HepG2 (cell line): ENCODE measurements around the gene EMID1. TPM values are rescaled to one million over a fixed set of nuclear protein-coding genes. Genes with fewer than 3 reads are reported as not detected.
A peak's percentile ranks its signal among the peaks of the same experiment; 100 is the strongest.

Source experiments
- EED ChIP-seq: sonication (generic); formaldehyde crosslinking; IDR thresholded peaks from 2 replicates; pipeline ENCODE4 v1.5.0; 2020; ENCODE audit warnings: mild to moderate bottlenecking, missing genetic modification reagents
- FOXK1 ChIP-seq: sonication (generic); formaldehyde crosslinking; IDR thresholded peaks from 2 replicates; pipeline ENCODE4 v1.4.0; 2020; ENCODE audit warnings: low read depth, missing genetic modification reagents, borderline replicate concordance
- FOXM1 ChIP-seq: sonication (generic); formaldehyde crosslinking; IDR thresholded peaks from 2 replicates; pipeline ENCODE4 v1.5.0; 2020; ENCODE audit warnings: missing genetic modification reagents
- KLF16 ChIP-seq, 2 experiments: sonication (generic) in 1 of 2; formaldehyde crosslinking in 1 of 2; IDR thresholded peaks; 2 replicates each; pipeline versions ENCODE4 v1.6.1 to v1.8.0; 2016 to 2023; ENCODE audit warnings: missing genetic modification reagents in 2 of 2, missing compliant biosample characterization in 1 of 2
- MLLT10 ChIP-seq: sonication (generic); formaldehyde crosslinking; IDR thresholded peaks from 2 replicates; pipeline ENCODE4 v1.4.0; 2020; ENCODE audit warnings: missing genetic modification reagents
- NRL ChIP-seq: sonication (generic); formaldehyde crosslinking; IDR thresholded peaks from 2 replicates; pipeline ENCODE4 v1.5.0; 2020; ENCODE audit warnings: missing genetic modification reagents, mild to moderate bottlenecking, moderate library complexity, borderline replicate concordance
- PRDM10 ChIP-seq: sonication (generic); formaldehyde crosslinking; IDR thresholded peaks from 2 replicates; pipeline ENCODE4 v1.4.0; 2020; ENCODE audit warnings: low read depth, missing genetic modification reagents
- RAD21 ChIP-seq: fragments of 450-650 bp; formaldehyde crosslinking; IDR thresholded peaks from 2 replicates; pipeline ENCODE4 v1.5.0; 2020; ENCODE audit warnings: mild to moderate bottlenecking
- RXRB ChIP-seq: IDR thresholded peaks from 2 replicates; pipeline ENCODE4 v1.6.1; 2016; ENCODE audit warnings: borderline replicate concordance, missing genetic modification reagents, missing compliant biosample characterization
- SYNCRIP ChIP-seq: fragments of 200-400 bp; formaldehyde crosslinking; IDR thresholded peaks from 2 replicates; pipeline ENCODE4 v1.6.1; 2018; ENCODE audit warnings: mild to moderate bottlenecking, low read depth, low read length; ENCODE audit not compliant: insufficient read depth
- TERF1 ChIP-seq: sonication (generic); formaldehyde crosslinking; IDR thresholded peaks from 2 replicates; pipeline ENCODE4 v1.8.0; 2022; ENCODE audit warnings: mild to moderate bottlenecking, missing genetic modification reagents, moderate library complexity
- TOE1 ChIP-seq: sonication (generic); formaldehyde crosslinking; IDR thresholded peaks from 2 replicates; pipeline ENCODE4 v1.4.0; 2020; ENCODE audit warnings: mild to moderate bottlenecking, missing genetic modification reagents
- ZBTB26 ChIP-seq: IDR thresholded peaks from 2 replicates; pipeline ENCODE4 v1.6.1; 2016; ENCODE audit warnings: missing compliant biosample characterization, missing genetic modification reagents, borderline replicate concordance
- ZBTB38 ChIP-seq: sonication (generic); formaldehyde crosslinking; IDR thresholded peaks from 2 replicates; pipeline ENCODE4 v1.5.1; 2020; ENCODE audit warnings: mild to moderate bottlenecking, missing genetic modification reagents
- ZBTB44 ChIP-seq: sonication (generic); formaldehyde crosslinking; IDR thresholded peaks from 2 replicates; pipeline ENCODE4 v1.4.0; 2020; ENCODE audit warnings: missing genetic modification reagents
- ZNF160 ChIP-seq: sonication (generic); formaldehyde crosslinking; IDR thresholded peaks from 2 replicates; pipeline ENCODE4 v1.8.0; 2022; ENCODE audit warnings: mild to moderate bottlenecking, inconsistent platforms, missing genetic modification reagents
- ZNF501 ChIP-seq: sonication (generic); formaldehyde crosslinking; IDR thresholded peaks from 2 replicates; pipeline ENCODE4 v1.5.1; 2020; ENCODE audit warnings: mild to moderate bottlenecking, moderate library complexity, missing genetic modification reagents
- ZNF569 ChIP-seq: sonication (generic); formaldehyde crosslinking; IDR thresholded peaks from 2 replicates; pipeline ENCODE4 v1.5.0; 2020; ENCODE audit warnings: mild to moderate bottlenecking, missing genetic modification reagents, moderate library complexity, borderline replicate concordance
- ZNF704 ChIP-seq: sonication (generic); formaldehyde crosslinking; IDR thresholded peaks from 2 replicates; pipeline ENCODE4 v1.8.1; 2023; ENCODE audit warnings: mild to moderate bottlenecking, inconsistent platforms, moderate library complexity, missing genetic modification reagents, borderline replicate concordance
- polyA plus RNA-seq, 8 experiments: library from polyadenylated mRNA; depleted of rRNA in 3 of 8; stranded (reverse) in 7 of 8; unstranded in 1 of 8; fragments of >200 nt; fragmentation: Illumina TruSeq in 4 of 8; extraction: Trizol in 4 of 8; gene quantifications; 2 replicates each; pipeline versions ENCODE4 v1.2.1 to v1.2.3, GENCODE V29; 2011 to 2016; ENCODE audit warnings: low read depth in 4 of 8, missing spikeins in 1 of 8, mixed read lengths in 1 of 8; ENCODE audit not compliant: insufficient read depth in 1 of 8
- total RNA-seq, 5 experiments: library from RNA; depleted of rRNA; stranded (reverse); fragments of >200 nt; fragmentation: Illumina TruSeq; extraction: Trizol; gene quantifications; 2 replicates each; pipeline ENCODE4 v1.2.3, GENCODE V29; 2016; ENCODE audit warnings: low read depth in 1 of 5

Gene EMID1
- total and polyA plus RNA-seq, 2 of the 13 experiments (the other 11 are each of a cell fraction or from before 2014, with no cell fraction given): 0.45 to 0.82 TPM

- TF ChIP-seq NRL (CRISPR knock-in tag) (no peak), KLF16 (CRISPR knock-in tag; IDR thresholded peaks at IDR 0.05) (0 out of 4 replicates have a peak, but pooled peaks of 1 of the 2 experiments have one; percentile 25), TOE1 (CRISPR knock-in tag) (no peak), SYNCRIP (no peak), ZNF569 (CRISPR knock-in tag) (no peak), FOXM1 (CRISPR knock-in tag) (no peak), MLLT10 (no peak), ZNF501 (CRISPR knock-in tag) (peak; percentile 66; the same call in 1 of the 2 replicates), PRDM10 (CRISPR knock-in tag) (peak; percentile 48; the same call in 1 of the 2 replicates), FOXK1 (CRISPR knock-in tag) (no peak), ZBTB26 (no peak), RAD21 (peak; percentile 59), TERF1 (CRISPR knock-in tag) (no peak), ZNF160 (CRISPR knock-in tag) (no peak), EED (peak; percentile 71; the same call in 1 of the 2 replicates), ZNF704 (CRISPR knock-in tag) (peak; percentile 15; the same call in 1 of the 2 replicates), ZBTB44 (CRISPR knock-in tag) (no peak), ZBTB38 (CRISPR knock-in tag) (no peak), RXRB (CRISPR knock-in tag) (peak; percentile 9; the same call in 1 of the 2 replicates)
These were observed 3.2 kb upstream of the EMID1 start (continued) for GRCh38 chr22:29202212-29203192.
